GM23248 (cell line): Measurements from ENCODE around the gene NCAPD2. TPM values are rescaled to one million over a fixed set of nuclear protein-coding genes. Genes with fewer than 3 reads are reported as not detected.
"Not testable (repeated sequence)": the region's sequence is repeated elsewhere in the genome, so short reads cannot be mapped to it uniquely, and the experiment has no call there.

Experiments
- DNase-seq: peaks from one replicate; pipeline ENCODE4 v3.0.0-alpha.2; 2015
- H2AFZ ChIP-seq: fragments of 200-600 bp; sonication (generic); 2 replicates; pipeline ENCODE4 v1.6.1; 2016; ENCODE audit warnings: antibody characterized with exemption
- H3F3A ChIP-seq: fragments of 200-600 bp; sonication (generic); 2 replicates; pipeline ENCODE4 v1.6.1; 2016; ENCODE audit warnings: mild to moderate bottlenecking, antibody characterized with exemption, mixed run types; ENCODE audit not compliant: insufficient read depth
- H3K27ac ChIP-seq: fragments of 200-600 bp; sonication (generic); 2 replicates; pipeline ENCODE4 v1.5.1; 2016; ENCODE audit warnings: mild to moderate bottlenecking
- H3K27me3 ChIP-seq: fragments of 200-600 bp; sonication (generic); replicated peaks from 2 replicates; pipeline ENCODE4 v1.6.1; 2016; ENCODE audit warnings: mild to moderate bottlenecking; ENCODE audit not compliant: insufficient read depth
- H3K36me3 ChIP-seq: fragments of 200-600 bp; sonication (generic); 2 replicates; pipeline ENCODE4 v1.6.1; 2016; ENCODE audit warnings: low read depth, mild to moderate bottlenecking
- H3K4me1 ChIP-seq: fragments of 200-600 bp; sonication (generic); 2 replicates; pipeline ENCODE4 v1.6.1; 2016; ENCODE audit warnings: mild to moderate bottlenecking; ENCODE audit not compliant: insufficient read depth
- H3K4me2 ChIP-seq: fragments of 200-600 bp; sonication (generic); one replicate; pipeline ENCODE4 v1.6.1; 2016; ENCODE audit warnings: mild to moderate bottlenecking; ENCODE audit not compliant: unreplicated experiment
- H3K4me3 ChIP-seq: fragments of 200-600 bp; sonication (generic); 2 replicates; pipeline ENCODE4 v1.5.1; 2016; ENCODE audit warnings: mild to moderate bottlenecking
- H3K79me2 ChIP-seq: fragments of 200-600 bp; sonication (generic); 2 replicates; pipeline ENCODE4 v1.6.1; 2016; ENCODE audit warnings: mild to moderate bottlenecking; ENCODE audit not compliant: insufficient read depth
- H3K9ac ChIP-seq: fragments of 200-600 bp; sonication (generic); 2 replicates; pipeline ENCODE4 v1.6.1; 2016; ENCODE audit warnings: mild to moderate bottlenecking
- H3K9me2 ChIP-seq: fragments of 200-600 bp; sonication (generic); 2 replicates; pipeline ENCODE4 v1.6.1; 2016; ENCODE audit warnings: mixed run types, mild to moderate bottlenecking, moderate library complexity; ENCODE audit not compliant: insufficient read depth
- H3K9me3 ChIP-seq: fragments of 200-600 bp; sonication (generic); one replicate; pipeline ENCODE4 v1.6.1; 2017; ENCODE audit warnings: low read depth
- H4K20me1 ChIP-seq: fragments of 200-600 bp; sonication (generic); 2 replicates; pipeline ENCODE4 v1.6.0; 2016; ENCODE audit not compliant: insufficient read depth
- EZH2 ChIP-seq: fragments of 200-600 bp; sonication (generic); IDR thresholded peaks from 2 replicates; pipeline ENCODE4 v1.6.1; 2018; ENCODE audit warnings: antibody characterized with exemption, mild to moderate bottlenecking; ENCODE audit not compliant: insufficient read depth, poor library complexity, severe bottlenecking
- EZH2phosphoT487 ChIP-seq: fragments of 200-600 bp; sonication (generic); IDR thresholded peaks from 2 replicates; pipeline ENCODE4 v1.6.1; 2018; ENCODE audit warnings: antibody characterized with exemption, moderate library complexity, mild to moderate bottlenecking, low read depth; ENCODE audit not compliant: insufficient read depth
- WGBS, 2 experiments: methylation state at CpG; one replicate each; pipeline ENCODE4 v1.1.6; 2015 to 2017; ENCODE audit warnings: low lambda C conversion rate in 2 of 2, low coverage in 1 of 2; ENCODE audit errors: missing lambda C conversion rate in 2 of 2; 5-methylcytosine and 5-hydroxymethylcytosine counted together
- in situ Hi-C: fragments of 300-500 bp; cut with MboI; formaldehyde crosslinking; loops from 2 replicates; pipeline ENCODE4 v1.15.0; 2020
- polyA plus RNA-seq: library from polyadenylated mRNA; unstranded; fragments of >200 nt; fragmentation: Nextera tagmentation; extraction: Ambion mirVana; gene quantifications from 2 replicates; pipeline ENCODE4 v1.2.1, GENCODE V29; 2016
- total RNA-seq: library from RNA; depleted of rRNA; stranded (reverse); fragments of >200 nt; shearing (Covaris generic); gene quantifications from 2 replicates; pipeline ENCODE4 v1.2.3, GENCODE V29; 2014

Gene NCAPD2
- total and polyA plus RNA-seq, 2 experiments from 2014 or later = 15.5 to 26.3 TPM

DNA sequence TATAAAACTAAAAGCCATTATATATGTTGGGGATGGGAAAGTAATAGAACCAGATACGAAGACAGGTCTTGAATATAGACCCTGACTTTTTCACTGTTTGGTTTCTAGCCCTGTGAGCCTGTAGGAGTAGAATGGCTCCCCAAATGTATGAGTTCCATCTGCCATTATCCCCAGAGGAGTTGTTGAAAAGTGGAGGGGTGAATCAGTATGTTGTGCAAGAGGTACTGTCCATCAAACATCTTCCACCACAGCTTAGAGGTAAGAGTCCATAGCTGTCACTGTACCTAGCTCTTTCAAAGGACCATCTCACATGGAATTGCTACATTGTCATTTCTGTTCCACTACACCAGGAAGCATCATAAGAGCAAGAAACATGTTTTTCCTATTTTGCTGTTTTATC is 1.1 kb downstream of the NCAPD2 start:
- DNase-seq = peak; percentile 14
- 86 to 96% methylated on average over 1 of the region's 1 CpG for WGBS, 2 experiments

DNA sequence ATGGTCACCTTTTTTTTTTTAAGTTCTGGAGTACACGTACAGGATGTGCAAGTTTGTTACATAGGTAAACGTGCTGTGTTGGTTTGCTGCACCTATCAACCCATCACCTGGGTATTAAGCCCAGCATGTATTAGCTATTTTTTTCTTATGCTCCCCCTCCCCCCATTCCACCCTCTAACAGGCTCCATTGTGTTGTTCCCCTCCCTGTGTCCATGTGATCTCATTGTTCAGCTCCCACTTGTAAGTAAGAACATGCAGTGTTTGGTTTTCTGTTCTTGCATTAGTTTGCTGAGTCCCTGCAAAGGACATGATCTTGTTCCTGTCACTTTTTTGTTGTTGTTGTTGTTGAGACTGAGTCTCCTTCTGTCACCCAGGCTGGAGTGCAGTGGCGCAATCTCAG is 3.4 kb downstream of the NCAPD2 start:
- Histone ChIP-seq H3K4me1 (peaks cover 15% of the 10 kb centered on the region), H3K36me3 (peaks cover 22% of the 10 kb centered on the region; the same call in 1 of the 2 replicates), H3K79me2 (peaks cover 75% of the 10 kb centered on the region), H3F3A (peaks cover 12% of the 10 kb centered on the region)
- H3K4me3 ChIP-seq, DNase-seq, H3K4me2 ChIP-seq, in situ Hi-C loops, H4K20me1 ChIP-seq, H3K9ac ChIP-seq, H3K27me3 ChIP-seq, H2AFZ ChIP-seq, H3K9me3 ChIP-seq, H3K27ac ChIP-seq, H3K9me2 ChIP-seq: not testable (repeated sequence)
- WGBS, 2 experiments = 94 to 98% methylated on average over 3 of the region's 3 CpGs

More for the DNA sequence above, 1.1 kb downstream of the NCAPD2 start:
- in situ Hi-C loops = no loop called here
- no peak overlapping the region for H3K27ac ChIP-seq
- peaks cover 26% of the 10 kb centered on the region; the same call in 1 of the 2 replicates for H3K36me3 ChIP-seq
- no peak overlapping the region for H2AFZ ChIP-seq
- peak overlapping the region; percentile 83 for H3K4me2 ChIP-seq
- H3K4me1 ChIP-seq = peaks cover 21% of the 10 kb centered on the region
- H3F3A ChIP-seq = peaks cover 18% of the 10 kb centered on the region
- H3K79me2 ChIP-seq = peaks cover 68% of the 10 kb centered on the region
- no peaks in the 10 kb centered on the region for H3K27me3 ChIP-seq
- TF ChIP-seq EZH2 = no peak
- no peak for TF ChIP-seq EZH2phosphoT487
- H3K9ac ChIP-seq = peak overlapping the region; percentile 97; the same call in 1 of the 2 replicates
- peak overlapping the region; percentile 98 for H3K4me3 ChIP-seq
- H4K20me1 ChIP-seq = no peaks in the 10 kb centered on the region
- no peaks in the 10 kb centered on the region for H3K9me3 ChIP-seq
- no peaks in the 10 kb centered on the region for H3K9me2 ChIP-seq

DNA sequence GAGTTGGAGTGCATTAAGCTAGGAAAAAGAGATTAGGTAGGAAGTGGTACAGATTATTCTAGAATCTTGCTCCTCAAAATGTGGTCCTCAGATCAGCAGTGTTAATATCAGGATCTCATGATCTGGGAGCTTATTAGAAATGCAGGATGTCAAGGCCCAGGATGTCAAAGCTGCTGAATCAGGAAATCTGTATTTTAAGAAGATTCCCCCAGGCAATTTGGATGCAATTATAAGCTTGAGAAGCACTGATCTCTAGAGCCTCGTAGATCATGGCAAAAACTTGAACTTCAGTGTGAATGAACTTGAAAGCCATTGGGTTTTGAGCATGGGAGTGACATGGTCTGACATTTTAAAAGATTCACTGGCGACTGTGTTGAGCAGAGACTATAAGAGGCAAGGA is 6.6 kb downstream of the NCAPD2 start:
- TF ChIP-seq EZH2phosphoT487 = no peak
- no peak for TF ChIP-seq EZH2
- Histone ChIP-seq H3F3A (no peaks in the 10 kb centered on the region), H4K20me1 (no peaks in the 10 kb centered on the region), H3K27me3 (no peaks in the 10 kb centered on the region), H3K4me1 (0 out of 2 replicates have a peak, but pooled peaks cover 2% of the 10 kb centered on the region), H3K9me2 (no peaks in the 10 kb centered on the region), H3K27ac (no peak overlapping the region), H3K9me3 (no peaks in the 10 kb centered on the region), H3K4me3 (no peak overlapping the region), H3K79me2 (peaks cover 80% of the 10 kb centered on the region), H3K36me3 (peaks cover 22% of the 10 kb centered on the region; the same call in 1 of the 2 replicates), H2AFZ (no peak overlapping the region), H3K9ac (no peak overlapping the region), H3K4me2 (no peak overlapping the region)
- 85 to 86% methylated on average over 2 of the region's 2 CpGs for WGBS, 2 experiments
- DNase-seq = no peak
- in situ Hi-C loops = no loop called here

DNA sequence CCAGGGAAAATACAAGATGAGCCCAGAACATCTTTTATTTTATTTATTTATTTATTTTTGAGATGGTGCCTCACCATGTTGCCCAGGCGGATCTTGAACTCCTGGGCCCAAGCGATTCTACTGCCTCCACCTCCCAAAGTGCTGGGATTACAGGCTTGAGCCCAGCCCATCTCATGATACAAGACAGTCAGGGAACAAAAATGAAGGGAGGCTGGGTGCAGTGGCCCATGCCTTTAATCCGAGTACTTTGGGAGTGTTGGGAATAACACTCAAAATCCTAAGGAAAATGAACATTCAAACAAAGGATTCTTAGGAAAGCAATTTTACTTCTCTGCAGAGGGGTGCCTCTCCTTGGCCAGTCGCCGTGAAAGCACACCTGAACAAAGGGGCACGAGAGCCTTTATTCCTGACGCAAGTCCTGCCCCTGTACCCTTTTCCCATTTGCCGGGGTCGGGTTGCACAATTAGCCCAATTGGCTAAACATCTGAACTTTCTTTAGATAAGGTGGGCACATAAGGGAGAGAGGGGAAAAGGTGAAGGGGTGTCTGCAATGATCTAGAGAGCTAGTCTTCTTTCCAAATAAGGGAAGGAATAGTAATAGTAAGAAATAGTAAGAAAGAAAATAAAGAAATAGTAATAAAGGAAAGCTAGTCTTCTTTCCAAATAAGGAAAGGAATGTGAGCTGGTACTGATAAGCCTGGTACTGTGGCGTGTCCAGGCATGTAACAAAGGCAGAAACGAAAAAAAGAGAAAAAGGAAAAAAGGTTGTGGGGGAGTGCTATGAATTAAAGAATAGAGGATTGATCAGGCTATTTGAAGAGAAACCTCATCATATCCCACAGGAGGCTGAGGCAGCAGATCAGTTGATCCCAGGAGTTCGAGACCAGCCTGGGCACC is 13.4 kb downstream of the NCAPD2 start:
- Histone ChIP-seq H3K9ac (no peak overlapping the region), H3K4me1 (no peaks in the 10 kb centered on the region), H3K27me3 (no peaks in the 10 kb centered on the region), H3K9me3 (no peaks in the 10 kb centered on the region), H3K79me2 (peaks cover 54% of the 10 kb centered on the region), H3K36me3 (peaks cover 17% of the 10 kb centered on the region; the same call in 1 of the 2 replicates), H3K4me3 (no peak overlapping the region), H3K27ac (no peak overlapping the region), H3K4me2 (no peak overlapping the region), H3K9me2 (no peaks in the 10 kb centered on the region), H3F3A (no peaks in the 10 kb centered on the region), H2AFZ (no peak overlapping the region), H4K20me1 (no peaks in the 10 kb centered on the region)
- DNase-seq = no peak
- TF ChIP-seq EZH2 (no peak), EZH2phosphoT487 (no peak)
- 95% methylated on average over 12 of the region's 12 CpGs for WGBS, 2 experiments
- in situ Hi-C loops = no loop called here
